Inflammatory macrophage treated with lipopolysaccharide for 4 hours (primary cell): ENCODE results near the gene NUP205.
A peak's percentile ranks its signal among the peaks of the same experiment; 100 is the strongest.
"Not testable (repeated sequence)": the region's sequence is repeated elsewhere in the genome, so short reads cannot be mapped to it uniquely, and the experiment has no call there.

ENCODE experiments used
- DNase-seq: peaks from one replicate; pipeline ENCODE4 v3.0.0-alpha.2; 2020

Gene NUP205

DNA sequence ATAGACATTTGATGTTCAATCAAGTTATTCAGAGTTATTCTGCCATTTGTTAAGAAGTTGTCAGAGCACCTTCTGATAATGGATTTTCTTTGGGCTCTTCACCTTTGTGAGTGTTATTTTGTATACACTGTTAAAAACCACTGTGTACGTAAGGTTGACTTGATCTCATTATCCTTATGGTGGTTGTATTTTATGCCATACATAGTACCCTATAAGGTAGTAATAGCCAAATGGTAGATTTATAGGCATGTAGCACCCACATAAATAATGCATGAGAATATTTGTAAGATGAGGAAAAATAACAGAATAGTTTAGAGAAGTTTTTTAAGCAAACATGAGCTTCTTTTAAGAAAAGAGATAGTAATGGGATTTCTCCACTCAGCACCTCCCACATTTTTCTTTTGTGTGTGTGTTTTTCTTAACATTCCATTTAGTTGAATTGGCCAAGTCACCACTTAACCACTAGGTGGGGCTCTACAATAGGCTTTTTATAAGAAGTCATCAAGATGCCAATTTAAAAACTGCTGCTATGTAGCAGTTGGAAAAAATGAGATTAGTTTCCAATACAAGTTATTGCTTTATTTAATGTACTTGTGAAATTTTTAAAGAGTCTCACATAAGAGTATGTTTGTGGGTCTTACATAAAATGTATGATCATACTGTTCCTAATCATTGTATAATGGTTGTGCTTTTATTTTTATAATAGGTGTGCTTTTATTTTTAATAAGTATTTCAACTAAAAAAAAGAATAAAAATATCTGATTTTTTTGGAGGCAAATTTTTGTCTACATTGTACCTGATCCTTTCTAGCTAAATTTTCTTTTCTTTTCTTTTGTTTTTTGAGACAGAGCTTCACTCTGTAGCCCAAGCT, 63.5 kb downstream of the NUP205 start:
- DNase-seq = peak; percentile 67

DNA sequence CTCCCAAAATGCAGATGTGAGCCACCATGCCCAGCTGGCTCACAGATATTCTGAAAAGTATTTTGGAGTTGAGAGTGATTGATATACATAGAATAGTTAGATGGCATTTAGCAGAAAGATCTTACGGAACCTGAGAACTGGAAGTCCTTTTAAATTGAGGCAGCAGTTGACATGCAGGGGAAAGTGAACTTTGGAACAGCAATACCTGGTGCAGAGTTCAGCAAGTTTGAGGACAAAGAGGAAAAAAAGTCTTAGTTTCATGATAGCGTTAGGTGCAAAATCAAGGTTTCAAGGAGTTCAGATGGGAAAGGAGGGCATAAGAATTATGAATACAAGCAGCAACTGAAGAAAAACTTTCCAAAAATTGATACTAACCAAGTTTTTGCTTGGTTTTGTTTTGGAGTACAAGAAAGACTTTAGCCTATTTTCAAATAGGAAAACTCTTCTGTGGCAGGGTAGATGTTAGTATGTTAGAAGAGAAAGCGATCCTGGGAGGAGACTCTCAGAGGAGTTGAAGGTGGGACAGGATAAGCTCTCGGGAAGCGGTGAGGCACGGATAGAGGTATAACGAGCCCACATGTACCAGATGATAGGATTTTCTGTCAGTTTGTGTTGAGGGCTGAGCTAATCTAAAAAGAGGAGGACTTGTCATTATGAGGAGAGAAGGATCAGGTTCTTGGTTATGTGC, 76.6 kb downstream of the NUP205 start:
- DNase-seq = no peak

DNA sequence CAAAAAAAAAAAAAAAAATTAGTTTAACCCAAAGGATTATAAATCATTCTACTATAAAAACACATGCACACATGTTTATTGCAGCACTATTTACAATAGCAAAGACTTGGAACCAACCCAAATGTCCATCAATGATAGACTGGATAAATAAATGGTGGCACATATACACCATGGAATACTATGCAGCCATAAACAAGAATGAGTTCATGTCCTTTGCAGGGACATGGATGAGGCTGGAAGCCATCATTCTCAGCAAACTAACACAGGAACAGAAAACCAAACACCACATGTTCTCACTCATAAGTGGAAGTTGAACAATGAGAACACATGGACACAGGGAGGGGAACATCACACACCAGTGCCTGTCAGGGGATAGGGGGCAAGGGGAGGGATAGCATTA, 82.0 kb downstream of the NUP205 start:
- DNase-seq = not testable (repeated sequence)

DNA sequence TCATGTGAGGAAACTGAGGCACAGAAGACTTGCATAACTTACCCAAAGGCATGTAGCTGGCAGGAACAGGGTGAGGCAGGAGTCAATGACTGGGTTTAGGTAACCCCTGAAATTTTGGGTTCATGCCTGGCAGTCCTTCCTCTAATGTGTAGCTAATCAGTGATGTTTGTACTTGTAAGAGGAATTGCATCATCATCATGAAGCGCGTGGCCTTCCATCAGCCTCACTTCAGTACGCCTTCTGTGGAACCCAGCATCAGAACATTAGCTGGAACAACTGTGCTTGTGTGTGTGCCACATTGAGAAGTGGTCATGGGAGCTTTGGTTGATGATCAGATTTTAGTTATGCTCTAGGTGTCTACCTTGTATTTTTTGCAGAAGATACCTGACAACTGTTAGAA, 86.4 kb downstream of the NUP205 start:
- no peak for DNase-seq

DNA sequence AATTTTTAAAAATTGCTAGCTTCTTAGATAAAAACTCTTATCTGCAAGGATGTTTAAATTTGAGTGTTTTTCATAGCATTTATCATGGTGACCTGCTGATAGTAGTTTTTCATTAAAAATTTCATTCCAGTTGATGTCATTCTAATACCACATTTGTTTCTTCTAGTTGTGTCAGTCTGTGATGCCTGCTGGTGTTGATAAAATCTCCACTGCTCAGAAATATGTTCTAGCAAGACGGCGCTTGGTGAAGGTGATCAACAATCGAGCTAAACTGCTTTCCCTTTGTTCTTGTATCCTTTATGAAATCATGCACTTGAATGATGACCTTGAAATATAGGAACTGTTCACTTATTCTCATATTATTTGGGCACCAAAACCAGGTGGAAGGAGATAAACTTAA, 87.0 kb downstream of the NUP205 start:
- DNase-seq = no peak

DNA sequence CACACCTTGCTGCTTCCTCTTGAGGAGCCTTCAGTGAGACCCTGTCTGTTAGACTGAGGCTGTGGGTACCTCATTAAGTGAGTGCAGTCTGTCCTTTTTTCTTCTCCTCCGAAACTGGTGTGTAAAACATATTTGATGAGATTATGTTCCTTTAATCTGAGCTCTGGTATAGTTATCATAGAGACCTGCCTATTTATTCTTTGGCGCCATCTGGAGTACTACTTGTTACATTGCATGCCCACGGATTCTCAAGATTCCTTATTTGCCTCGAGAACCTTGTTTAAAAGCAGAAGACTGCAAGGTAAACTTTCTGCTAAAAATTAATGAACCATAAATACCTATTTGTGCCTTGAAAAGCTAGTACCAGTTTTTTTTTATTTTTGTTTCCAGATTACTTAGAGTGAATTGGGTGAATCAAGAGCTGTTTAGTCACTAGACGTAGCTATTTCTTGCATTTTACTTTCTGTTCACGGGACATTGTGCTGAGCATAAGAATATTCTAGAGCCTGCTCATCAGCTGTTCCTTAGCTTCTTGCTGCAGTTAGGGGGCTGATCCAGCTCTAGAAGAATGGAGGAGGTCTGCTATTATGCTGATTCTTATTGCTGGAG, 87.7 kb downstream of the NUP205 start:
- DNase-seq = peak; percentile 57

DNA sequence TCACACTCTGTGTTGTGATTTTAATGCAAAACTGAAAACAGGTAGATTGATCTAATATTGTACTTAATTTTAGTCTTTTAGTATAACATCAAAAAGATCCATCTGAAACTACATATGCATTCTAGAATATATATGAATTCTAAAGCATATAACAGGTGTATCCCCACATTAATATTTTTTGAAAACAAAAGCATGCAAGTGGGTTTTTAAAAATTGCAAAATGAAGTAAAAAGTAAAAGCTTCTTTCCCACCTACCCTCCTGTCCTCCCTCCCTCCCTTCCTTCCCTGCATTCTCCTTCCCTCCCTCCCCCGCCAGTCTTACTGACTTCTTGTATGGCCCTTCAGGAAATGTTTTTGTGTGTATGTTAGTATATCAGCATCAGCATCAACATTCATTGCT, 90.0 kb downstream of the NUP205 start:
- DNase-seq = no peak

DNA sequence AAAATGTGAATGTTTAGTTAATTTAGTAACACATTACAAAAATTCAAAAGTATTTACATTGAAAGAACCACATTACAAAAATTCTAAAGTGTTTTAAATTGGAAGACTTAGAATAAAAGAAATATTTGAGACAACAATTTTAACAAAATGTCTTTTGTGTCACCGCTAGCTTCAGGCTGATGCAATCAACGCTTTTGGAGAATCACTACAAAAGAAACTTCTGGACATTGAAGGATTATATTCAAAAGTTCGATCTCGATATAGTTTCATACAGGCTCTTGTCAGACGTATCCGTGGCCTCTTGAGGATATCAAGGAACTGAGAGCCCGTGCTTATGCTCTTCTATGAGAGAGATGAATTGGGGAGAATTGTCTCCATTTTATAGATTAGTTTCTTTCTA, 90.5 kb downstream of the NUP205 start:
- no peak for DNase-seq

DNA sequence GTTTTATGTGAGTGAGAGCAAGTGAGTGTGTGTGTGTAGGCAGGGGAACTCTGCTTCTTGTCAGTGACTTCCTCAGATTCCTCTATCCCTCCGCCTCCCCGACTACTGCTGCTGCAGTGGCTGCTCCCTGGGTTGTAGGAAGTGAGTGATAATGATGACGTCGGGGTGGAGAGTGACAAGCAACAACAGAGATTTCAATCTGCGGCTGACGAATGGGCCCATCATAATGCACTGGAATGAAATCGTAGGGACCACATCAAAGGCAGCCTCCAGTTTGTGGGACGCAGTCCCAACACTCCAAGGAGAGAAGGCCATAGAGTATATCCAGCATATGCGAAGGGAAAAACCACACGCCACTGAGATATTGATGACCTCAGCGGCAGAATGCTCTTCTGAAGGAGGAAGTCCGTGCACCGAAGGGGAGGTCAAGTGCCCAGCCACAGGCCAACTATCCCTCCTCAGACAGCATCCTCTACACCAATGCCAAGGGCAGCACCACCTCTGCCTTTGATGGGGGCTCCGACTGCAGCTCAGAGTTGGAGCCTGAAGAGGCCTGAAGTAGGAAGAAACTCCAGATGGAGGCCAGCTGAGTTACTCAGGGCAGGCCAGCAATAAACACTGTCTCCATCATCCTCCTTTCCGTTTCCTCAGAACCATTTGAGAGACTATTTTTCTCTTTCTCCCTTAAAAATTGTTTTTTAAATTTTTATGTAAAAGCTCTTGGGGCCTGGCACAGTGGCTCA, 93.3 kb downstream of the NUP205 start:
- peak; percentile 88 for DNase-seq

DNA sequence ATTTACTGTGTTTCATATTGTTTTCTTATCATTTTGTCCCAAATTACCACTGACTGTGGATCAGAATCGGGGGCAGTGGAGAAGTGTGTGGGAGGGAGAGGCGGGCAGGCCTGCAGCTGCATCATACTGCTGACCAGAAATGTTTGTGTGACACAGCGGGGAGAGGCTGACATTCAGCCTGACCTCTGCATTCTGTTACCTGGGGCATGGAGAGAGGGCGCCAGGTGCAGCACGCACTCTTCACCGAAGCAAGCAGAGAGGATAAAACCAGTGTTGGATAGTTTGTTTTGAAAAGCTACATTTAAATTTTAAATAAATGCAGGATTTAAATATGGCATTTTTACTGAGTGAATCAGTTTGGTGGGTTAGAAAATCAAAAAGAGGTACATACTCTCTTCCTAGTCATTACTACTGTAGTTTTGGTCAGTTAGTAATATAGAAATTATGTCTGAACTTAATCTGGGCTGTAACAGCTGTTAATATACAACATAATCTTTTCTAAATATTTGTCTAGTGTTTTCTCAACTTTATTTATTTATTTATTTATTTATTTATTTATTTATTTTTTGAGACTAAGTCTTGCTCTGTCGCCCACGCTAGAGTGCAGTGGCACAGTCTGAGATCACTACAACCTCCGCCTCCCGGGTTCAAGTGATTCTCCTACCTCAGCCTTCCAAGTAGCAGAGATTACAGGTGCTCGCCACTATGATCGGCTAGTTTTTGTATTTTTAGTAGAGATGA, 95.8 kb downstream of the NUP205 start:
- no peak for DNase-seq

DNA sequence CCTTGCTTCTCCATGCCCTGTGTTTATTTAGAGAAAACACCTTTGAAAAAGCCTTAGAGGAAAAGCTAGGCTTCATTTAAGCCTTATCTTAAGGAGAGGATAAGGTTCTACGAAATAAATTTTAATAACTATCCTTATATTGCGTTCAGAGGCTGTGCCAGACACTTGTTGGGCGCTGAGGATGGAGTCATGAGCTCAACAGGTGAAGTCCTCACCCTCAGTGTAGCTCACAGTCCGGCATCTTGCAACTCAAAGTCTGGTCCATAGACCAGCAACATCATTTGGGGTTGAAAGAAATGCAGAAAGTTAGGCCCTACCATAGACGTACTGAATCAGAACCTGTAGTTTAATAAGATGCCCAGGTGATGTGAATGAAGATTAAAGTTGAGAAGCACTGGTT, 100.8 kb downstream of the NUP205 start:
- DNase-seq = no peak

DNA sequence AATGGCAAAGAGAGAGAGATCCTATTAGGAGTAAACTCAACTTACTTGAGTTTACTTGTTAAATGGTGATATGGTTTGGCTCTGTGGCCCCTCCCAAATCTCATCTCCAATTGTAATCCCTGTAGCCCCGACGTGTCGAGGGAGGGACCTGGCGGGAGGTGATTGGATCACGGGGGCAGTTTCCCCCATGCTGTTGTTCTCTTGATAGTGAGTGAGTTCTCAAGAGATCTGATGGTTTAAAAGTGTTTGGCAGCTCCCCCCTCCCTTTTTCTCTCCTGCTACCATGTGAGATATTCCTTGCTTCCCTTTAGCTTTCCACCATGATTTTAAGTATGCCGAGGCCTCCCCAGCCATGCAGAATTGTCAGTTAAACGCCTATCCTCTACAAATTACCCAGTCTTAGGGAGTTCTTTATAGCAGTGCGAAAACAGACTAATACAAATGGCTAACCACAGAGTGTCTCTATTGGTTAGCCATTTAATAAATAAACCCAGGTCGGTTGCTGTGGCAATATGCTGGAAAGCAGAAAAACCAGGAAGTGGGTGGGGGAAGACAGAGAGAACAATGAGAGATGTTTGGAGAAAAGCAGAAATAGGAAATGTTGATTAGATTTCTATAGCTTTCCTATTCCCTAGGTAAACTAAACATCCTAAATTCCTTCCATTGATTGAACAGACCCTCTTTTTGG, 101.6 kb downstream of the NUP205 start:
- DNase-seq = peak; percentile 50

DNA sequence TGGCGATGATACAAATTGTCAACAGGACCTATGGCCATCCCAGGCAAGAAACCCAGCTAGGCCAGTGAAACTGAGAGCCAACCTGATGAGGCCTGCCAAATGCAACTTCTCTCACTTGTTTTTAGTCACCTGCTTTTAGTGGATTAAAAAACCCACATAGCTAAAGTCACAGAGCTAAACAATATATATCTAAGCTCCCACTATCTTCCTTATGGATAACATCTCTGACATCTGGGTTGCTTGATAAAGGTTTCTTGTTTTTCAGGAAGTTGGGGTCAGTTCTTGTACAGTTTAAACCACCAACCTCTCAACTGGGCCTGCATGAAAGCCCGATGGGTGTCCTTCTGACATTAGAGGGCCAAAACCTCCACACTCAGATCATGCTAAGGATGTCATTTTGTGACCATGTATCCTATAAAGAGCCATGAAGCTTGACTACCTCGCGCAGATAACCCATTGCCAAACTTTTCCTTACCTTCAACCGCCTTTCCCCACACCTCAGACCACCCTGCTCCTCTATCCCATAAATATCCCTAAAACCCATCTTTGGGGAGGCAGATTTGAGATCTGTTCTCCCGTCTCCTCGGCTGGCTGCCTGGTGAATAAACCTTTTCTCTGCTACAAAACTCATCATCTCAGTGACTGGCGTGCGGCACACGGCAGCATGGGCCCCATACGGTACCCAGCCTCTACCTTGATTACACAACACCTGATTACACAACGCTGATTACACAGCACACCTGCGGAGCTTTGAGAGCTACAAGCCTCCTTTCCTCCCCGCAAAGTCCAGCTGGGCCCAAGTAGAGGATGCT, 103.8 kb downstream of the NUP205 start:
- no peak for DNase-seq

DNA sequence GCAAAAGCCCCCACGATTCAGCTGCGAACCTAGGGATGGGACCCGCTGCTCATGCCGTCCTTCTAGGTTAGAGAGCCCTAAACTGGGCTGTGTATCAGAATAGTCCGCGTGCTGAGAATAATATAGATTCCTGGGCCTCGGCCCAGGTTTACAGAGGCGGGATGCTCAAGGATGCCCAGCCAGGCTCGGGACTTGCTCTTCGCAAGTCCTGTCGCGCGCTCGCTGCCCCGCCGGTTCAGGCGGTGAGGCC, 104.3 kb downstream of the NUP205 start:
- no peak for DNase-seq

DNA sequence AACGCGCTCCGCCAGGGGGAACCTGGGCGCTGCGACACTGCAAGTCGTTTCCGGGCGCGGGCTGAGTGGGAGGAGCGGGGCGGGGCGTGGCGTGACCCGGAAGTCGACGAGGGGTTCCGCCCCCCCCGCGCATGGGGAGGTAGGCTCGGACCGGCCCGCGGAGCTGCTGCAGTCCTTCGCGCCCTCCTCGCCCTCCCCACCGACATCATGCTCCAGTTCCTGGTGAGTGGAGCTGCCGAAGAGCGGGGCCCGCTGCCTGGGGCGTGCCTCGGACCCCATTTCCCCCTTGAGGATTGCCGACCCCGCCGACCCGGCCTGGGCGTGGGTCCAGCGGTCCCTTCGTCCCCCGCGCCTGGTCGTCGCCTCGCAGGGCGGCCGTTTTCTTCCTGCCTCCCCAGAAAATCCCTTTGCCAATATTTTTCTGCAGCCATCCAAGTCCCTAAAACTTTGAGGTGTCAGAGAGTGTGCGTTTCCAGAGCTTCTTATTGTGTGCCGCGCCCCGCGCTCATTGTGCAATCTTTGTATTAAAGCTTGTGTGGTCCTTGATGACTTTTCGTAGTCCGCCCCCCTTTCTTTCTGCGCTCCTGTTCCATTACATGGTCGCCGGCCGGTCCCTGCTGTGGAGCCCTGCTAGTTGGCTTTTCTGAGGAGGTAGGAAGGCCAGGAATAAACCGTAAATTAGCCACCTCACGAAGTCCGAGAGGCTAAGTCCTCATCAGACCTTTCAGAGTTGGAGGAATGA, 104.8 kb downstream of the NUP205 start, which contains the start of gene STMP1:
Gene STMP1, plus strand, starts transcription at position 142 of the 742 bp plus-strand sequence.
- DNase-seq = peak; percentile 96

DNA sequence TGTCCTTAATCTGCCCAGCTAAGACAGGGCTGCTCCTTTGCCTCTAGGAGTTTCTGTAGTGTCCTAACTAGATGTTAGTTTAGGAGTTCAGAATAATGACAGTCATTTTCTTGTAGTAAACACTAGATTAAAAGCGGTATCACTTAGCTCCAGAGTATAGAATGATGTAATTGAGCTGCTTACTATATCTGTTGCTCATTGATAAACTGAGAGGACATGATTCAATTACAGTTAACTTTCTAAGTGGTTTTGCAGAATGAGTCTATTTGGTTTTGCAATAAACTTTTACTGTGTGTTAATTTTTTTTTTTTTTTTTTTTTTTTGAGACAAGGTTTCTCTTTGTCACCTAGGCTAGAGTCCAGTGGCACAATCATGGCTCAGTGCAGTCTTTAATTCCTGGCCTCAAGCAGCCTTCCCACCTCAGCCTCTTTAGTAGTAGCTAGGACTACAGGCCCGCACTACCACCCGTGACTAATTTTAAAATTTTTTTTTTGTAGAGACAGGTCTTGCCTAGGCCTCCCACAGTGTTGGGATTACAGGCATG, 106.4 kb downstream of the NUP205 start:
- peak; percentile 80 for DNase-seq

DNA sequence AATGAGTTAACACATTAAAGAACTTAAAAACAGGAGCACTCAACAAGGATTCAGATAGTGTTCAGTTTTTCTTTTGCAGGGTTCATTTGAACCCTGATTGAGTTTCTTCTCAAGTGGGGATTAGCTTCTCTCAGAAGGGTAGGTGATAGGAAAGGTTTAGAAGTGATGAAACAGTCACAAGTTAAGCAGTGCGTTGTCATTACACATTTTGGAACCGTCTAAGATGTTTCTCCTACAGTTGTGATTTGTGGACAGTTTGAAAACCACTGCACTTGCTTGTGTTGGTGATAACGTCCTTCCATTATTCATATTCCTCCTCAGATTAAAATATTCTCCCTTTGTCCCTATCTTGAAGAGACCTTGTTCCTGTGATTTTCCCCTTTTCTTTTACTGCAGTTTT, 107.3 kb downstream of the NUP205 start:
- no peak for DNase-seq

DNA sequence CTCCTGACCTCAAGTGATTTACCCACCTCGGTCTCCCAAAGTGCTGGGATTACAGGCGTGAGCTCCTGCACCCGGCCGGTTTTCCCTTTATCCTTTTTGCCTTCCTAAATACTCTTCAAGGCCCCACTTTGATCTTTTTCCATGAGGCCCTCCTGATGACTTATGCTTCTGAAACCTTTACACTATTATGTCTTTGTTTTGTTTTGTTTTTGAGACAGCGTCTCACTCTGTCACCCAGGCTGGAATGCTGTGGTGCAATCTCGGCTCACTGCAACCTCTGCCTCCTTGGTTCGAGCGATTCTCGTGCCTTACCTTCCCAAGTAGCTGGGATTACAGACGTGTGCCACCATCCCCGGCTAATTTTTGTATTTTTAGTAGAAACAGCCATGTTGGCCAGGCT, 108.4 kb downstream of the NUP205 start:
- no peak for DNase-seq

DNA sequence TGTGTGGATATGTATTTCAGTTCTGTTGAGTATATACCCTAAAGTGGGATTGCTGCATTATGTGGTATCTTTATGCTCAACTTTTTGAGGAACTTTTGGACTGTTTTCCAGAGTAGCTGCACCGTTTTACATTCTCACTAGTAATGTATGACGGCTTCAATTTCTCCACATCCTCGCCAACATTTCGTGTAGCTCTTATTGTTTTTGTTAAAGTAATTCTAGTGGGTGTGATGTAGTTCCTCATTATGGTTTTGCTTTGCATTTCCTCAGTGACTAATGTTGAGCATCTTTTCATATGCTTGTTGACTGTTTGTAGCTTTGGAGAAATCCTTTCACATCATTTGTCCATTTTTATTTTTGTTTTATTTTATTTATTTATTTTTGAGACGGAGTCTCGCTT, 109.1 kb downstream of the NUP205 start:
- peak; percentile 93 for DNase-seq

DNA sequence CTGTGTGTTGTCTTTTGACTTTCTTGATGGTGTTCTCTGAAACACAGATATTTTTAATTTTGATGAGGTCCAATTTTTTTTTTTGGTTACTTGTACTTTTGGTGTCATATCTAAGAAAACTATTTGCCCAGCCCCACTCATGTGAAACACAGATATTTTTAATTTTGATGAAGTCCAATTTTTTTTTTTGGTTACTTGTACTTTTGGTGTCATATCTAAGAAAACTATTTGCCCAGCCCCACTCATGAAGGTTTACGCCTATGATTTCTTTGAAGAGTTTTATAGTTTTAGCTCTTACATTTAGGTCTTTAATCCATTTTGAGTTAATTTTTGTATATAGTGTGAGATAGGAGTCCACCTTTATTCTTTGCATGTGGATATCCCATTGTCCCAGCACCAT, 109.9 kb downstream of the NUP205 start:
- DNase-seq = not testable (repeated sequence)
